ENCODE measurements around the gene CERT1.

CERT1 gene

GRCh38 chr5:75361310-75361709, 150.1 kb downstream of the CERT1 start (continued):
- TF ChIP-seq, protein P1, sequence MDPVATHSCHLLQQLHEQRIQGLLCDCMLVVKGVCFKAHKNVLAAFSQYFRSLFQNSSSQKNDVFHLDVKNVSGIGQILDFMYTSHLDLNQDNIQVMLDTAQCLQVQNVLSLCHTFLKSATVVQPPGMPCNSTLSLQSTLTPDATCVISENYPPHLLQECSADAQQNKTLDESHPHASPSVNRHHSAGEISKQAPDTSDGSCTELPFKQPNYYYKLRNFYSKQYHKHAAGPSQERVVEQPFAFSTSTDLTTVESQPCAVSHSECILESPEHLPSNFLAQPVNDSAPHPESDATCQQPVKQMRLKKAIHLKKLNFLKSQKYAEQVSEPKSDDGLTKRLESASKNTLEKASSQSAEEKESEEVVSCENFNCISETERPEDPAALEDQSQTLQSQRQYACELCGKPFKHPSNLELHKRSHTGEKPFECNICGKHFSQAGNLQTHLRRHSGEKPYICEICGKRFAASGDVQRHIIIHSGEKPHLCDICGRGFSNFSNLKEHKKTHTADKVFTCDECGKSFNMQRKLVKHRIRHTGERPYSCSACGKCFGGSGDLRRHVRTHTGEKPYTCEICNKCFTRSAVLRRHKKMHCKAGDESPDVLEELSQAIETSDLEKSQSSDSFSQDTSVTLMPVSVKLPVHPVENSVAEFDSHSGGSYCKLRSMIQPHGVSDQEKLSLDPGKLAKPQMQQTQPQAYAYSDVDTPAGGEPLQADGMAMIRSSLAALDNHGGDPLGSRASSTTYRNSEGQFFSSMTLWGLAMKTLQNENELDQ (tag by site-specific recombination; IDR thresholded peaks at IDR 0.05; ENCODE audit: low read depth): no peak
- TF ChIP-seq ZNF571 (tag by site-specific recombination; IDR thresholded peaks at IDR 0.05): no peak
- TF ChIP-seq, protein P2, sequence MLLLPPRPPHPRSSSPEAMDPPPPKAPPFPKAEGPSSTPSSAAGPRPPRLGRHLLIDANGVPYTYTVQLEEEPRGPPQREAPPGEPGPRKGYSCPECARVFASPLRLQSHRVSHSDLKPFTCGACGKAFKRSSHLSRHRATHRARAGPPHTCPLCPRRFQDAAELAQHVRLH (tag by site-specific recombination; IDR thresholded peaks at IDR 0.05): no peak
- no peak for TF ChIP-seq ZNF785 (tag by site-specific recombination; IDR thresholded peaks at IDR 0.05)

- TF ChIP-seq ZNF791 (tag by site-specific recombination; IDR thresholded peaks at IDR 0.05): no peak
- no peak for TF ChIP-seq KLF7 (tag by site-specific recombination; IDR thresholded peaks at IDR 0.05; ENCODE audit: borderline replicate concordance)
- no peak for TF ChIP-seq REPIN1 (tag by site-specific recombination; IDR thresholded peaks at IDR 0.05; ENCODE audit: low read depth)
- TF ChIP-seq SCRT2 (tag by site-specific recombination; IDR thresholded peaks at IDR 0.05): no peak
- no peak for TF ChIP-seq ZNF174 (tag by site-specific recombination; IDR thresholded peaks at IDR 0.05)
- no peak for TF ChIP-seq ZNF416 (tag by site-specific recombination; IDR thresholded peaks at IDR 0.05)
- no peak for TF ChIP-seq ZNF561 (tag by site-specific recombination; IDR thresholded peaks at IDR 0.05; ENCODE audit: borderline replicate concordance)
- TF ChIP-seq BCL6B (tag by site-specific recombination; IDR thresholded peaks at IDR 0.05): no peak
- TF ChIP-seq ZFHX2 (tag by site-specific recombination; conservative IDR thresholded peaks at IDR 0.05): no peak
- TF ChIP-seq, protein P3, sequence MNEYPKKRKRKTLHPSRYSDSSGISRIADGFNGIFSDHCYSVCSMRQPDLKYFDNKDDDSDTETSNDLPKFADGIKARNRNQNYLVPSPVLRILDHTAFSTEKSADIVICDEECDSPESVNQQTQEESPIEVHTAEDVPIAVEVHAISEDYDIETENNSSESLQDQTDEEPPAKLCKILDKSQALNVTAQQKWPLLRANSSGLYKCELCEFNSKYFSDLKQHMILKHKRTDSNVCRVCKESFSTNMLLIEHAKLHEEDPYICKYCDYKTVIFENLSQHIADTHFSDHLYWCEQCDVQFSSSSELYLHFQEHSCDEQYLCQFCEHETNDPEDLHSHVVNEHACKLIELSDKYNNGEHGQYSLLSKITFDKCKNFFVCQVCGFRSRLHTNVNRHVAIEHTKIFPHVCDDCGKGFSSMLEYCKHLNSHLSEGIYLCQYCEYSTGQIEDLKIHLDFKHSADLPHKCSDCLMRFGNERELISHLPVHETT (tag by site-specific recombination; IDR thresholded peaks at IDR 0.05): no peak
- no peak for TF ChIP-seq SCRT1 (tag by site-specific recombination; IDR thresholded peaks at IDR 0.05; ENCODE audit: borderline replicate concordance)
- TF ChIP-seq PRDM2 (tag by site-specific recombination; IDR thresholded peaks at IDR 0.05; ENCODE audit: borderline replicate concordance): no peak
- no peak for TF ChIP-seq ZNF140 (tag by site-specific recombination; IDR thresholded peaks at IDR 0.05)
- TF ChIP-seq KLF10 (tag by site-specific recombination; IDR thresholded peaks at IDR 0.05): no peak
- TF ChIP-seq OSR2 (tag by site-specific recombination; IDR thresholded peaks at IDR 0.05): no peak
- TF ChIP-seq, protein P4, sequence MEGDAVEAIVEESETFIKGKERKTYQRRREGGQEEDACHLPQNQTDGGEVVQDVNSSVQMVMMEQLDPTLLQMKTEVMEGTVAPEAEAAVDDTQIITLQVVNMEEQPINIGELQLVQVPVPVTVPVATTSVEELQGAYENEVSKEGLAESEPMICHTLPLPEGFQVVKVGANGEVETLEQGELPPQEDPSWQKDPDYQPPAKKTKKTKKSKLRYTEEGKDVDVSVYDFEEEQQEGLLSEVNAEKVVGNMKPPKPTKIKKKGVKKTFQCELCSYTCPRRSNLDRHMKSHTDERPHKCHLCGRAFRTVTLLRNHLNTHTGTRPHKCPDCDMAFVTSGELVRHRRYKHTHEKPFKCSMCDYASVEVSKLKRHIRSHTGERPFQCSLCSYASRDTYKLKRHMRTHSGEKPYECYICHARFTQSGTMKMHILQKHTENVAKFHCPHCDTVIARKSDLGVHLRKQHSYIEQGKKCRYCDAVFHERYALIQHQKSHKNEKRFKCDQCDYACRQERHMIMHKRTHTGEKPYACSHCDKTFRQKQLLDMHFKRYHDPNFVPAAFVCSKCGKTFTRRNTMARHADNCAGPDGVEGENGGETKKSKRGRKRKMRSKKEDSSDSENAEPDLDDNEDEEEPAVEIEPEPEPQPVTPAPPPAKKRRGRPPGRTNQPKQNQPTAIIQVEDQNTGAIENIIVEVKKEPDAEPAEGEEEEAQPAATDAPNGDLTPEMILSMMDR (tag by site-specific recombination; IDR thresholded peaks at IDR 0.05): no peak
- TF ChIP-seq, protein P2 (tag by site-specific recombination; IDR thresholded peaks at IDR 0.05): no peak
- no peak for TF ChIP-seq ZNF692 (tag by site-specific recombination; IDR thresholded peaks at IDR 0.05)
- ChIA-PET POLR2A (interaction anchor here (1.7 kb wide), 1 partner anchor 21 kb away, joined by 5 read pairs; the partner anchor contains the start of gene HMGCR), CTCF (no interaction called here)
- no peak overlapping the region for H3K27ac ChIP-seq (ENCODE audit: extremely low read depth, low read depth, low read length)
- H3K4me1 ChIP-seq (ENCODE audit: control insufficient read depth, insufficient read depth, low read length): no peaks in the 10 kb centered on the region
- H3K4me3 ChIP-seq (ENCODE audit: low read depth, low read length): no peak overlapping the region
- no peaks in the 10 kb centered on the region for H3K9me3 ChIP-seq (ENCODE audit: control insufficient read depth, insufficient read depth, low read depth, low read length)
- H3K36me3 ChIP-seq (ENCODE audit: control insufficient read depth in 2 of 2, insufficient read depth in 1 of 2, low read length in 2 of 2): peaks cover 75 to 80% of the 10 kb centered on the region in 2 experiments
Measured at GRCh38 chr5:75358117-75358516, 153.3 kb downstream of the CERT1 start.

Data from HEK293 (cell line).